Transverse colon (tissue), 4 donors: ENCODE data around the gene PIM3. TPM values are rescaled to one million over a fixed set of nuclear protein-coding genes. Genes with fewer than 3 reads are reported as not detected.

Source experiments
- DNase-seq: peaks from one replicate; pipeline ENCODE4 v3.0.0-alpha.2; 2019
- H3K27ac ChIP-seq, 4 donors: fragments of 200-600 bp; sonication (generic); 2 replicates each; pipeline ENCODE4 v1.5.1; 2016 to 2018; ENCODE audit warnings: inconsistent platforms in 4 of 4
- H3K27me3 ChIP-seq: fragments of 200-600 bp; sonication (generic); 2 replicates; pipeline ENCODE4 v1.5.1; 2017; ENCODE audit warnings: inconsistent platforms
- H3K36me3 ChIP-seq, 4 donors: fragments of 200-600 bp; sonication (generic); 2 replicates each; pipeline ENCODE4 v1.5.1; 2017 to 2019; ENCODE audit warnings: inconsistent platforms in 4 of 4
- H3K4me1 ChIP-seq, 4 donors: fragments of 200-600 bp; sonication (generic); 2 replicates each; pipeline ENCODE4 v1.5.1; 2017 to 2020; ENCODE audit warnings: inconsistent platforms in 4 of 4
- H3K4me3 ChIP-seq, 4 donors: fragments of 200-600 bp; sonication (generic); 1 replicate in 1 of 4; 2 replicates in 3 of 4; pipeline versions ENCODE4 v1.5.1 to v1.6.1; 2017 to 2019; ENCODE audit warnings: inconsistent platforms in 4 of 4
- H3K9me3 ChIP-seq, 2 donors: fragments of 200-600 bp; sonication (generic); 2 replicates each; pipeline ENCODE4 v1.5.1; 2017 to 2019; ENCODE audit warnings: inconsistent platforms in 2 of 2
- CTCF ChIP-seq, 5 experiments: fragments of 200-600 bp in 3 of 5; fragments of 450-650 bp in 2 of 5; sonication (generic) in 3 of 5; IDR thresholded peaks; 1 replicate in 2 of 5; 2 replicates in 3 of 5; pipeline ENCODE4 v1.5.1; 2016 to 2017; ENCODE audit warnings: antibody characterized with exemption in 5 of 5, inconsistent platforms in 3 of 5, mild to moderate bottlenecking in 2 of 5, moderate library complexity in 1 of 5
- EP300 ChIP-seq: sonication (generic); formaldehyde crosslinking; IDR thresholded peaks from one replicate; pipeline ENCODE4 v1.6.1; 2017; ENCODE audit warnings: antibody characterized with exemption, low read depth
- POLR2A ChIP-seq: fragments of 450-650 bp; IDR thresholded peaks from one replicate; pipeline ENCODE4 v1.6.1; 2016; ENCODE audit warnings: antibody characterized with exemption, mild to moderate bottlenecking, moderate library complexity
- POLR2AphosphoS5 ChIP-seq, 3 donors: sonication (generic); formaldehyde crosslinking; IDR thresholded peaks; one replicate each; pipeline ENCODE4 v1.6.1; 2016; ENCODE audit warnings: antibody characterized with exemption in 3 of 3
- WGBS, 2 donors: methylation state at CpG; one replicate each; pipeline ENCODE4 v1.1.5; 2018; ENCODE audit warnings: low coverage in 1 of 2; 5-methylcytosine and 5-hydroxymethylcytosine counted together
- in situ Hi-C, 4 donors: fragments of 200-750 bp; cut with MboI; loops; one replicate each; pipeline versions ENCODE4 v1.15.0 to v1.15.1; 2017; ENCODE audit warnings: low sequenced_read_pairs in 3 of 4, low pct_ligation_motif_present in 1 of 4, low pct_unique_long_range_greater_than_20kb in 1 of 4
- intact Hi-C: fragments of 100-400 bp; cut with DNase I; formaldehyde crosslinking; loops from one replicate; pipeline ENCODE4 v1.15.1; 2023; ENCODE audit warnings: low total_unique reads
- total RNA-seq, 4 donors: library from RNA; depleted of rRNA; stranded (reverse); fragments of >200 nt; gene quantifications; one replicate each; pipeline ENCODE4 v1.1.0, GENCODE V29; 2016

The PIM3 gene
- total RNA-seq, 4 donors from 2014 or later, result 115 to 290 (median 147) TPM

GRCh38 chr22:49941507-49942316 lies 18.9 kb upstream of the PIM3 start:
- no peak for DNase-seq
- H3K27me3 ChIP-seq, result no peaks in the 10 kb centered on the region
- H3K4me3 ChIP-seq, result no peak overlapping the region
- no peaks in the 10 kb centered on the region for H3K36me3 ChIP-seq
- in situ Hi-C loops (no loop called here), intact Hi-C loops (no loop called here)
- WGBS, 2 donors, result 94% methylated on average over 17 of the region's 17 CpGs; no CpG with 5 or more reads in 1 of the 2 donors
- TF ChIP-seq POLR2AphosphoS5 (IDR thresholded peaks at IDR 0.05) (no peak), POLR2A (no peak), CTCF (IDR thresholded peaks at IDR 0.05) (no peak), EP300 (no peak)
- H3K4me1 ChIP-seq, result peaks cover 10 to 22% (median 15%) of the 10 kb centered on the region in 4 donors
- no peak overlapping the region for H3K27ac ChIP-seq
- no peaks in the 10 kb centered on the region for H3K9me3 ChIP-seq

GRCh38 chr22:49942565-49943404 lies 17.8 kb upstream of the PIM3 start:
- no peak for TF ChIP-seq CTCF (IDR thresholded peaks at IDR 0.05)
- TF ChIP-seq POLR2A, result peak; percentile 6
- TF ChIP-seq EP300, result no peak
- TF ChIP-seq POLR2AphosphoS5 (IDR thresholded peaks at IDR 0.05), result no peak
- no peak for DNase-seq
- intact Hi-C loops (no loop called here), in situ Hi-C loops (no loop called here)
- Histone ChIP-seq H3K9me3 (no peaks in the 10 kb centered on the region), H3K4me1 (peaks cover 0 to 20% (median 20%) of the 10 kb centered on the region in 4 donors), H3K36me3 (no peaks in the 10 kb centered on the region), H3K27me3 (no peaks in the 10 kb centered on the region), H3K27ac (no peak overlapping the region), H3K4me3 (no peak overlapping the region)
- 84 to 85% methylated on average over 3 to 19 of the region's 21 CpGs for WGBS, 2 donors

- in situ Hi-C loops (no loop called here), intact Hi-C loops (no loop called here)
- TF ChIP-seq CTCF (IDR thresholded peaks at IDR 0.05), result no peak
- no peak for TF ChIP-seq POLR2A
- TF ChIP-seq EP300, result no peak
- no peak for TF ChIP-seq POLR2AphosphoS5 (IDR thresholded peaks at IDR 0.05)
- no peak overlapping the region for H3K4me3 ChIP-seq
- H3K4me1 ChIP-seq, result peaks cover 0 to 23% (median 20%) of the 10 kb centered on the region in 4 donors
- H3K27ac ChIP-seq, result no peak overlapping the region
- H3K36me3 ChIP-seq, result no peaks in the 10 kb centered on the region
- no peaks in the 10 kb centered on the region for H3K27me3 ChIP-seq
- DNase-seq, result no peak
- H3K9me3 ChIP-seq, result no peaks in the 10 kb centered on the region
- WGBS, 2 donors, result 86% methylated on average over 10 of the region's 11 CpGs; no CpG with 5 or more reads in 1 of the 2 donors
Measured at GRCh38 chr22:49943405-49943765, 17.2 kb upstream of the PIM3 start.

GRCh38 chr22:49943771-49944398 lies 16.7 kb upstream of the PIM3 start:
- H3K4me1 ChIP-seq, result peaks cover 0 to 24% (median 20%) of the 10 kb centered on the region in 4 donors
- H3K4me3 ChIP-seq, result no peak overlapping the region
- in situ Hi-C loops (no loop called here), intact Hi-C loops (no loop called here)
- WGBS, 2 donors, result 86% methylated on average over 24 of the region's 25 CpGs; no CpG with 5 or more reads in 1 of the 2 donors
- no peaks in the 10 kb centered on the region for H3K9me3 ChIP-seq
- H3K36me3 ChIP-seq, result no peaks in the 10 kb centered on the region
- no peak for TF ChIP-seq CTCF (IDR thresholded peaks at IDR 0.05)
- no peaks in the 10 kb centered on the region for H3K27me3 ChIP-seq
- peak overlapping the region in 2 of 4 donors; percentile 36 to 66 for H3K27ac ChIP-seq
- no peak for DNase-seq
